GM19025 (cell line): Measurements from ENCODE around the gene ATP2A3.

Source experiments
- ATAC-seq: cut with Tn5 transposase; IDR thresholded peaks from one replicate; pipeline ENCODE4 v1.9.1; 2021; ENCODE audit warnings: mild to moderate bottlenecking, low read depth, moderate library complexity; ENCODE audit not compliant: unreplicated experiment

ATP2A3 gene

DNA sequence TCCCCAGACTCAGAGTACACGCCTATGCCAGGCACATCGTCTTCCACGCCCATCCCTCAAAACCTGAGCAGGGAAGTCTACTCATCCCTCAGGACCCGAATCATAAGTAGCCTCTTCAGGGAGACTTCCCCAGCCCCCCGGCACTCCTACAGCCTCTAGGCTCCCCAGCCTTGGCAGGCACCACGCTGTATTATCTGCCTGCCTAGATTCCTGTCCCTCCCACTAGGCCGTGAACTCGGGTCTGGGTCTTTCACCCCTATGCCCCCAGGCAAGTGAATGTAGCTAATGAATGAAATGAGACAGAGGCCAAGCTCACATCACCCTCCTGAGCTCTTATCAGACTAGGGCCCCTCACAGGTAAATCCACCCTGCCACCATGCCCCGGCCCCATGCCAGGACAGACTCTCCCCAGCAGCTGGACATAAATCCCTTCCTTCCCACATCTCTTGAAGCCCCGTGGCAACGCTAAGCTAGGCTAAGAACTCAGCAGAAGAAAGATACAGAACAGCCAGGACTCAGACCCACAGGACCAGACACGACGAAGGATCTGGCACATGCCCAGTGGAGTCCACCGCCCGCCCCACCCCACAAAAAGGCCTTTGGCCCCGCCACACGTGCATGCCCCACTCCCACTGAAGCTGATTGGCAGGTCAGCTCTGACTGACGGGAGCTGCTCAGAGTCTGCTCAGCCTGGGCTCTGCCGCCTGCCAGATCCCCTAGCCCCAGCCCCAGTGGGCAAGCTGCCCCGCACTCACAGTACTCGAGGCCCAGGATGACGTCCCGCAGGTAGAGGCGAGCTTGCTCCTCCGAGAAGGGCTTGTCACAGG lies 84.4 kb downstream of the ATP2A3 start:
- ATAC-seq: no peak

DNA sequence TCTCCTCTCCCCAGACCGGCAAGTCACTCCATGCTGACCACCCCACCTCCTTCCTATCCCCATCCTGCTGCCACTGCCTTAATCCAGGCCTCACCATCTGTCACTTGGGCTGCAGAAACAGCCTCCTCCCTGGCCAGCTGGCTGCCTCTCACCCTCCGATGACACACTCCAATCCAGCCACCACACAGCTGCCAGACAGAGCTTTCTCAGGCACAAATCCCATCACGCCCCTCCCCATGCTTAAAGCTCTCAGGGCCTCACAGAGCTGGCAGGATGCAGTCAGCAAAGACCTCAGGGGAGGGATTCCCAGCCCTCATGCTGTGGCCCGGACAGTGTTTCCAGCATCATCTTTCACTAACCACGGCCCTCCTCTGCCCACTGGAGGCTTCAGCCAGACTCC lies 85.1 kb downstream of the ATP2A3 start:
- no peak for ATAC-seq

DNA sequence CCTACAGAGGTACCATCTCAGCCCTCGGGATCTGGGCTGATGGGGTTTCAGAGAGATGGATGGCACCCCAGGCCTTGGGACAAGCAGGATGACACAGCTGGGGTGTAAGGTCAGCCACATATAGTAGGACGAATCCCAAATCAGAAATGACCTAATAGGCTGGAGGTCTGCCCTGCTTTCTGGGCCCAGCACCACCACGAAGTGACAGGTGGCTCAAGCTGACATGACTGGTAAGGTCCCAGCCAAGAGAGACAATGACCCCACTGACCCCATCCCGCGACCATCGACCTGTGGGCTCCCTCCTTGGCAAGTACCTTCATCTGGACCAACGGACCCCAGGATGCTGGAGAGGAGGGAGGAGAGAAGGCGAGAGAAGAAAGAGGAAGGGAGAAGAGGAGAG lies 87.0 kb downstream of the ATP2A3 start:
- ATAC-seq: no peak

DNA sequence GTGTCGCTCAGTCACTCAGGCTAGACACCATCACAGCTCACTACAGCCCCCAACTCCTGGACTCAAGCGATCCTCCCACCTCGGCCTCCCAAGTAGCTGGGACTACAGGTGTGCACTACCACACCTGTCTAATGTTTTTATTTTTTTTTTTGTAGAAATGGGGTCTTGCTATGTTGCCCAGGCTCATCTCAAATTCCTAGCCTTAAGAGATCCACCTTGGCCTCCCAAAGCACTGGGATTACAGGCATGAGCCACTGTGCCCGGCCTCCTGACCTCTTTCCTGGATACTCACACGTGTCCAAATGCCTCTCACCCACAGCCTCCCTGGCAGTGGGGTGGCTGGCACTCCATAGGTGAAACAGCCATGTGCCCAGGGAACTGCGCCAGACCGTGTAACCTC lies 88.9 kb downstream of the ATP2A3 start:
- no peak for ATAC-seq
